ENCODE measurements around the gene TAGLN2.

Gene TAGLN2

GRCh38 chr1:159949123-159949522 is 23.8 kb upstream of the TAGLN2 start:
- DNase-seq (ENCODE audit: low read depth): no peak

DNA sequence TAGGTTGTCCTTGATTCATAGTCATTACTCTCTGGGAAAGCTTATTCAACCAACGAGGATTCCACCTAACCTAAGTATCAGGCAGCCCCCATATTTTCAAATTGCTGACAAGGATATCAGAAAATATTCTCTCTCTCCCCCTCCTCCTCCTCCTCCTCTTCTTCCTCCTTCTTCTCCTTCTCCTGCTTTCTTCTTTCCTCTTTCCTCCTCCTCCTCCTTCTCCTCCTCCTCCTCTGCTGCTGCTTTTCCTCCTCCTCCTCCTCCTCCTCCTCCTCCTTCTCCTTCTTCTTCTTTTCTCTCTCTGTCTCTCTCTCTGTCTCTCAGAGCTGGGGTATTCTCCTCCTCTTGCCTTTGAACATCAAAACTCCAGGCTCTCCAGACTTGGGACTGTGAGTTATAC is 22.6 kb upstream of the TAGLN2 start:
- DNase-seq (ENCODE audit: low read depth): no peak

DNA sequence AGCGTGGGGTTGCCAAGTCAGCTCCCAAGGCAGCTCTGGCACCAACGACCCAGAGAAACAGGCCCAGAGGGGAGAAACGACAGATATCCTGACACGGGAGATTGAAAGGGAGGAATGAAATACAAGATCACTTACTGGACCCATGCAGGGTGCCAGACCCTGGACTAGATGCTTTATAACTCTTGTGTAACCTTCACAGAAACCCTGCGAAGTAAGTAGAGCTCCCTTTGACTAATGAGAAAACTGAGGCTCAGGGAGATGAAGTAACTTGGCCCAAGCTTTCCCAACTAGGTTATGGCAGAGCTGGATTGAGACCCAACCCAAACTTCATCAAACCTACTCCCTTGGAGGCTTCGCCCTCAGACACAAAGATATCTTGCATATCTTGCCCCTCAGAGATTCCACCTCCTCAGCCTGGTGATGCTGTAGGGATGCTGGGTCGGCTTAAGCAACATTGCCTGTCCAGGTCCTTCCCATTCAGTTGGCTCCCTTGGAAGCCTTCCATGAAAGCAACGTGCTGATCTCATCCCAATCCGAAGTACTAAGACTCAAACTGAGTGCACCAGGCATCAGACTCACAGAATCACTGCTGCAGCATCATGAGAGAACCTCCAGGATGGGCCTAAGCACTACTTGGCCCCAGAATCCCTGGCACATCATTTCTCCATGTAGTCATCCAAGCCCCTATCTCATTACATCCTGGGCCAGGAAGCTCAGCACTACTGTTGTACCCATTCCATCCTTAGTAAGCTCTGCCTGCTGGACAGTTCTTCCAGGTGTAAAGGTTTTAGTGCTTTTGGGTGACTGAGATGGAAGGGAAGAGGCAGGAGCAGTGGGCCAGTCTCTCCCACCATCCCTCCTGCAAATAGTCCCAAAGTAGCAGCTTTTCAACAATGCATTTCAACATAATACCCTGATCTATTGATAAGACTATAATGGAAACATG is 21.2 kb upstream of the TAGLN2 start:
- no peak for DNase-seq (ENCODE audit: low read depth)

DNA sequence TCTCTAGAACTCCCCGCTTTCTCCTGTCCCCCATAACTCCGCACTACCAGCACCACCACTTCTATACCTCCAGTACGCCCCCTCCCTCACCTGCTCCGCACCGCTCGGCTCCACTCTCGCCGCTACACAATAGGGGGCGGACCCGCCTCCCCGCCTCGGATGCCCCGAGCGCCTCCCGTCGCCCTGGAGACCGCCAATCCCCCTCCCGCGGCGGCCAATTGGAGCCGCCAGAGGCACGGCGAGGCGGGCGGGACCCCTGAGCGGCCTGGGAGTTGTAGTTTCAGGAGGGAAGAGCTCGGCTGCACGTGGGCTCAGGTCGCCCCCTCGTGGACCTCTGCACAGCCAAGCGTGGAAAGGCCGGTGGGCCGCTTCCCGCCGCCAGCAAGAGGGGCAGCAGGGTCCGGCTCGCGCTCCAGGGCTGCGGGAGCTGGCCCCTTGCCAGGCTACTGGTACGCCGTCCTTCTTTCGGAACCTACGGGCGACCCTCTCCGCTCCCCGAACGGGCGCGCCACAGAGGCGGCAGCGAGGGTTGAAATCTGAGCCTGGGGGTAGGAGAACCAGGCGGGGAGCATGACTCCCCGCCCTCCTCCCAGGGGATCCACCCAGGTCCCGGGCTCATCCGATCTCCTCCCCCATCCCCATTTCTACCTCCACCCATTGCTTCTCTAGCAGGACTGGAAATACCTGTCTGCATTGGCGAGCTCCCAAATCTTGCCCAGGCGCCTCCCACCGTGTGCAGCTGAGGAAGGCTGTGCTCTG is 20.4 kb upstream of the TAGLN2 start, which contains the start of gene IGSF9:
TSS of gene IGSF9 (minus strand) at position 131 of the 759 bp plus-strand sequence. CDS start 2,159 bp downstream, outside the sequence.
- DNase-seq (ENCODE audit: low read depth): peak; percentile 59

GRCh38 chr1:159944623-159945455 is 19.5 kb upstream of the TAGLN2 start:
- DNase-seq (ENCODE audit: low read depth): no peak

DNA sequence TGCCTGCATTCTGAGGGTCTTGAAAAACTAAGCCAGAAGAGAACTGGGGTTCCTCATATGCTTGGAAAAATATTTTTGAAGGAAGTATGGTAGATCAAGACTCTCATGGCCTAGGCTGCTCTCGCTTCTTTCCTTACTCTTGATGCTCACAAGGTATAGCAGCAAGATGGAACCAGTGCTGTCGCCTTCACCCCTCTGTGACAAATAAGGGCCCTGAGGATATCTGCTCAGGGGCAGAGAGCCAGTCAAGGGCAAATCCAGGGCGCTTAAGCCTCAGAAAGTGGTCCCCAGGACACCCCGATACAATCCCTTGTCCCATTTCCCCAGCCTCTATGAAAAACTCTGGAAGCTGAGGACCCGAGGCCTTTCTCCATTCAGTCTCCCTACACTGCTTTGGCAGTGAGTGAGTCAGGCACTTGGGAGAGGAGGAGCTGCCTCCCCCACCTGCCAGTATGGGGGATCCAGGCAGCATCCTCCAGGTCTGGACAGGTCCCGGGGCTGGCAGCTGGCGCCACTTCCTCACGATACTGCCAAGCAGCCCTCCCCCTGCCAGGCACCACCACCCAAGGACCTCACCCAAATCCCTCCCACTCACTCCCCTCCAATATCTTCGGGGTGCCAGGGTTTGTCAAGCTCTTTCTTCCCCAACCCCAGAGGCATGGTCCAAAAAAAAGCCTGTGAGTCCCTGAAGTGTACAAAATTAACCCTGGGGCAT is 18.8 kb upstream of the TAGLN2 start:
- no peak for DNase-seq (ENCODE audit: low read depth)

GRCh38 chr1:159943278-159943640 is 18.0 kb upstream of the TAGLN2 start:
- DNase-seq (ENCODE audit: low read depth): no peak

- DNase-seq (ENCODE audit: low read depth): no peak
These were observed 17.4 kb upstream of the TAGLN2 start for GRCh38 chr1:159942632-159943277.

- DNase-seq (ENCODE audit: low read depth): no peak
These were observed 16.6 kb upstream of the TAGLN2 start for GRCh38 chr1:159941591-159942560.

GRCh38 chr1:159941141-159941540 is 15.8 kb upstream of the TAGLN2 start:
- DNase-seq (ENCODE audit: low read depth): no peak

GRCh38 chr1:159940006-159940620 is 14.8 kb upstream of the TAGLN2 start:
- no peak for DNase-seq (ENCODE audit: low read depth)

GRCh38 chr1:159939678-159940002 is 14.3 kb upstream of the TAGLN2 start:
- DNase-seq (ENCODE audit: low read depth): no peak

DNA sequence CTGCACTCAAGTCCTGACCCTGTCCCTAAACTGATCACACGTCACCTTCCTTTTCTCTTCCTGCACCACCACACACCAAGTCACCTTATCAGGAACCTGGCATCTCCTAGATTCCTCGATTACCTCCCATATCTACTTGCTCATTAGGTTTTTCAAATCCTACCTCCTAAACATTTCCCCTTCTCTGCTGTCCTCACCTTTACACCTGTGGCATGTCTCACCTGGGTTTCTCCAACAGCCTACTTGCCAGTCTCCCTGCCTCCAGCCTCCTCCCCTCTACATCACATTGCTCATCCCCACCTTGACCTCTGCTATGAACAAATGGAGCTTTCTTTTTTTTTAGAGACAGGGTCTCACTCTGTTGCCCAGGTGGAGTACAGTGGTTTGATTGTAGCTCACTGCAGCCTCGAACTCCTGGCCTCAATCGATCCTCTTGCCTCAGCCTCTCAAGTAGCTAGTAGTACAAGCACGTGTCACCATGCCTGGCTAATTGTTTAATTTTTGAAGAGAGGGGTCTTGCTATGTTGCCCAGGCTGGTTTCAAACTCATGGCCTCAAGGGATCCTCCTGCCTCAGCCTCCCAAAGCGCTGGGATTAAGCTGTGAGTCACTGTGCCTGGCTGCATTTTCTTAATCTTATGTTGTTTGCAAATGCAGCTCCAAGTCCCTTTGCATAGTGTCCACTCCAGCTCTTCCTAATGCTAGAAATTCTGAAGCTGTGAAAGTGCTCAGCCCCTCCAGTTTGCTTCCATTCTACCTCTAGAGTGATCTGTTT is 13.8 kb upstream of the TAGLN2 start:
- DNase-seq (ENCODE audit: low read depth): no peak

DNA sequence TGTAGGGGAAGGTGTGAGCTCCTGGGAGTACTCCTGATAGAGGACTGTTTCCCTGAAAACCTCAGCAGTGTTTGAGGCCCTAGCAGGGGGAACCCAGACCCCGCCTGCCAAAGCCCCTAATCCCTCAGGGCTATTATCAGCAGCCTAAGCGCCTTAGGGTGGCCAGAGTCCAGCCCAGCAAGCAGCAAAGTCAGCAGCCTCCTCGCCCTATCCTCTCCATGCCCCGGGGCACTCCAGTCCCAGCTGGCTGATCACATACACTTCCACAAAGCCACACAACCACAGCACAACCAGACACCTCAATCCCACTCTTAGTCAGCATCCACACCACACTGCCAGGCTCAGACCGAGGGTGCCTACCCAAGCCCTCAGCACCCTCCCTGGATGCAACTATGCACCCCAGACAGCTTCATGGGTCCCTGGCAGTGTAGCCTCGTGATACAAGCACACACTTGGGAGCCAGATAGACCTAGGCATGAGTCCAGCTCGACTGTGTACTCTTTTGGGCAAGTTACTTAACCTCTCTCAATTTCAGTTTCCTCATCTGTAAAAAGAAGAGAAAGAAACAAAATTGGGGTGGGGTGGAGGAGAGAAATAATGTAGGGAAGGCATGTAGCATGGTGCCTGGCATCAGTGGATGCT is 13.0 kb upstream of the TAGLN2 start:
- DNase-seq (ENCODE audit: low read depth): no peak

DNA sequence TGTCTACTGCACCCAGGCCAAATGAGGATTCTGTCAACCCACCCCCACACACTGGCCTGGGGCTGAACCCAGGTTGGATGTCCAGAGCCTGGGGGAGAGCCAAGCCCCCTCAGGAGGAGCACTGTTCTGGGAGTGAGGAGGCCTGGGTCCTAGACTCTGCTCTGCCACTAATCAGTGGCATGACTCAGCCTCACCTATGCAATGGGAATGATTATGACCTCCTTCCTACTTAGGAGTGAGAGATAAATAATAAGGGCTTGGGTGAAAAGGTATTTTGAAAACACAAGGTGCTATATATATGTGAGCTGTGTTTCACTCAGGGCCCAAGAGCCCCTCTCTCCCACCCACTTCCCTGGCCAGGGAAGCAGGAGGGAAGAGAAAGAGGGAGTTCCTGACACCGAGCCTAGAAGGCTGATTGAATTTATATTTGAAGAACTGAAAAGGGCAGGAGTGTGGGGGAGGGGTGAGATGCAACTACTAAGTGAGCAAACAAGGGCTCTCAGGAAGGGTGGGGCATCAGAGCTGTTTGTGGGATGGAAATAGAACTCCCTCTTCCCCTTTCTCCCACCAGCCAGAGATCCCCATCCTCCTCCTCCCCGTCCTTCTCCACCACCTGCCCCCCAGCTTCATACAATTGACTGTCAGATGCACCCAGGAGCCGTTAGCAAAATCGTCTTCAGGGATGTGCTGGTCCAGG is 11.9 kb upstream of the TAGLN2 start:
- no peak for DNase-seq (ENCODE audit: low read depth)

DNA sequence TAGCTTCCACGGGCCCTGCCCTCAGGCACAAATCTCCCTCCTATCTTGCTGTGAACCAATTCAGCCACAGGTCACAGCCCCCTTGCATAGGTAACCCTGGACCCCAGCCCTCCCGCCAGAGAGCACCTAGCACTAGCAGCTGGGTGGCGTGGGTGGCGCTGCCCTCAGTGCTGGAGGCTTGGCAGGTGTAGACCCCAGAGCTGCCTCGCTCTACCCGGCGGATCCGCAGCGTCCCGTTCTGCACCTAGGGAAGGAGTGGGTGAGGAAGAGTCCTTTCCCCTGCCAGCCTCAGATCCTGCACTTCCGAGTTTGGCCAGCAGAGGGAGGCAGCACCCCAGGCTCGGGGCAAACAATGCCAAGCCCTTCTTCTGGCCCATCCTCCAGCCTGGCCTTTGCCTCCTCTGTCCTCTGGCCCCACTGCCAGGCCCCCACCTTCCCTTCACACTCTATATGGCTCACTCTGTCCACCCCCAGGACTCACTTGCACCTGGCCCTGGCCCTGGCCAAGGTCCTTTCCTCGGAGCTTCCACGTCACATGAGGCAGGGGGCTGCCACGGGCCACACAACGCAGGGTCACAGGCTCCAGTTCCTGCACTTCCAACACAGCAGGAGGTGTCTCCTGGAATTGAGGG is 11.1 kb upstream of the TAGLN2 start:
- DNase-seq (ENCODE audit: low read depth): peak; percentile 16

DNA sequence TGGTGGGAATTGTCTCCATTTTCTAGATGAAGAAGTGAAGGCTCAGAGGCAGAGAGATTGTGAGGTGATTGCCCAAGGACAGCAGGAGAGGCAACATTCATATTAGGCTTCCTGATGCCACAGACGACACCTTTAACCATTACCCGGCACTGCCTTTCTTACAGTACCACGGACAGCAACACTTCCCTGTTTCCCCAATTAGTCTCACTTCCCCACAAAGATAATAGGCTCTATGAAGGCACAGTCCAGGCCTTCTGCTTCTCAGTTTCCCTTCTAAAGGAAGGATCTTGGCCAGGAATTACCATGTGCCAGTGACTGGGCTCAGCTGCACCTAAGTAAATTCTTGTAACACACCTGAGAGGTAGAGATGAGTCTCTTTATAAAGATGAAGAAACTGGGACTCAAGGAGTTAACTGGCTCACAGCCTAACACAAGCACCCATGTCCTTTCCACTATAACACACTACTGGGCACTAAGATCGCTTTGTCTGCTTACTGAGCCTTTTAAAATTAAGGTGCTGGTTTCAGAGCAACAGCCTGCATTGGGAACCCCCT is 10.5 kb upstream of the TAGLN2 start:
- no peak for DNase-seq (ENCODE audit: low read depth)

Measured in iris pigment epithelial cell (primary cell).